ENCODE measurements around the gene CAP2.
"Not testable (repeated sequence)": the region's sequence is repeated elsewhere in the genome, so short reads cannot be mapped to it uniquely, and the experiment has no call there.

DNA sequence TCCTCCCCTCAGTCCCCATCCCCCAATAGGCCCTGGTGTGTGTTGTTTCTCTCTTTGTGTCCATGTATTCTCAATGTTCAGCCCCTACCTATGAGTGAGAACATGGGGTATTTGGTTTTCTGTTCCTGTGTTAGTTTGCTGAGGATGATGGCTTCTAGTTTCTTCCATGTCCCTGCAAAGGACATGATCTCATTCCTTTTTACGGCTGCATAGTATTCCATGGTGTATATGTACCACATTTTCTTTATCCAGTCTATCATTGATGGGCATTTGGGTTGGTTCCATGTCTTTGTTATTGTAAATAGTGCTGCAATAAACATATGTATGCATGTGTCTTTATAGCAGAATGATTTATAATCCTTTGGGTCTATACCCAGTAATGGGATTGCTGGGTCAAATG, 21.0 kb downstream of the CAP2 start:
- TF ChIP-seq POLR2A, EP300 (IDR thresholded peaks at IDR 0.05): not testable (repeated sequence)
- TF ChIP-seq, protein P1, sequence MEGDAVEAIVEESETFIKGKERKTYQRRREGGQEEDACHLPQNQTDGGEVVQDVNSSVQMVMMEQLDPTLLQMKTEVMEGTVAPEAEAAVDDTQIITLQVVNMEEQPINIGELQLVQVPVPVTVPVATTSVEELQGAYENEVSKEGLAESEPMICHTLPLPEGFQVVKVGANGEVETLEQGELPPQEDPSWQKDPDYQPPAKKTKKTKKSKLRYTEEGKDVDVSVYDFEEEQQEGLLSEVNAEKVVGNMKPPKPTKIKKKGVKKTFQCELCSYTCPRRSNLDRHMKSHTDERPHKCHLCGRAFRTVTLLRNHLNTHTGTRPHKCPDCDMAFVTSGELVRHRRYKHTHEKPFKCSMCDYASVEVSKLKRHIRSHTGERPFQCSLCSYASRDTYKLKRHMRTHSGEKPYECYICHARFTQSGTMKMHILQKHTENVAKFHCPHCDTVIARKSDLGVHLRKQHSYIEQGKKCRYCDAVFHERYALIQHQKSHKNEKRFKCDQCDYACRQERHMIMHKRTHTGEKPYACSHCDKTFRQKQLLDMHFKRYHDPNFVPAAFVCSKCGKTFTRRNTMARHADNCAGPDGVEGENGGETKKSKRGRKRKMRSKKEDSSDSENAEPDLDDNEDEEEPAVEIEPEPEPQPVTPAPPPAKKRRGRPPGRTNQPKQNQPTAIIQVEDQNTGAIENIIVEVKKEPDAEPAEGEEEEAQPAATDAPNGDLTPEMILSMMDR (IDR thresholded peaks at IDR 0.05), result not testable (repeated sequence)
